NCI-H510A (cell line): Measurements from ENCODE around the gene OR2K2.
"Not testable (repeated sequence)": the region's sequence is repeated elsewhere in the genome, so short reads cannot be mapped to it uniquely, and the experiment has no call there.

Experiments
- DNase-seq: peaks from one replicate; lab custom pipeline; 2025; lab: John Stamatoyannopoulos, UW

Gene OR2K2

DNA sequence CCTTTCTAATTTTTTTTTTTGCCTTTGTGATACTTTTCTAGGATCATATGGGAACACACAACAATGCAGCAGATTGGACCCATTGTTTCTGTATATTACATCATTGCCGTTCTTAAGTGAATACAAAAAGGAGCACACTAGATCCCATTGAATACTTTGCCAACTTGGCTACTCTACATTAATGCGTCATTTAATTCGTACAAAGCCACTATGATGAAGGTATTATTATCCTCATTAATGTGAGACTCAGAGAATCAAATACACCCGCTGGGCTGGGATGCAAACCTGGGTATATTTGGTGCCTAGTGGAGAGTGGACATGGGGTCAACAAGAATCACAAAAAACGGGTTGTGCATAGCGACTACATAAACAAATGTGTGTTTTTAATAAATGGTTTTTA is 31.9 kb downstream of the OR2K2 start:
- DNase-seq, result no peak

DNA sequence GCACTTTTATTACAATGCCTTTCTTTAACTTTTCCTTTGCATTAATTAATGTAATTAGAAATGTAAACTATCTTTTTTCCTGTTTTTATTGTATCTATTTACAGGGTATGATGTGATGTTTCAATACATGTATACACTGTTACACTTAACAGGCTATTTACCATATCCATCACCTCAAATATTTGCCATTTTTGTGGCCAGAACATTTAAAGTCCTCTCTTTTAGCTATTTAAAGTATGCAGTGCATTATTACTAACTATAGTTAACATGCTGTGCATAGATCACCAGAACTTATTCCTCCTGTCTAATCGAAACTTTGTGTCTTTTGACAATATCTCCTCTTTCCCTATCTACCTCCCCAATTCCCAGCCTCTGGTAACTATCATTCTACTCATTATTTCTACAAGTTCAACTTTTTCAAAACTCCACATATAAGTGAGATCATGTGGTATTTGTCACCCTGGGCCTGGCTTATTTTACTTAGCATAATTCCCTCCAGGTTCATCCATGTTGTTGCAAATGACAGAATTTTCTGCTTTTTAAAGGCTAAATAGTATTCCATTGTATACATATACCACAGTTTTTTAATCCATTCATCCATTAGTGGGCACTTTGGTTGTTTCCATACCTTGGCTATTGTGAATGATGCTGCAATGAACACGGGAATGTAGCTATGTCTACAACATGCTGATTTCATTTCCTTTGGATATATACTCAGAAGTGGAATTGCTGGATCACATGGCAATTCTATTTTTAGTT is 32.8 kb downstream of the OR2K2 start:
- DNase-seq, result no peak

DNA sequence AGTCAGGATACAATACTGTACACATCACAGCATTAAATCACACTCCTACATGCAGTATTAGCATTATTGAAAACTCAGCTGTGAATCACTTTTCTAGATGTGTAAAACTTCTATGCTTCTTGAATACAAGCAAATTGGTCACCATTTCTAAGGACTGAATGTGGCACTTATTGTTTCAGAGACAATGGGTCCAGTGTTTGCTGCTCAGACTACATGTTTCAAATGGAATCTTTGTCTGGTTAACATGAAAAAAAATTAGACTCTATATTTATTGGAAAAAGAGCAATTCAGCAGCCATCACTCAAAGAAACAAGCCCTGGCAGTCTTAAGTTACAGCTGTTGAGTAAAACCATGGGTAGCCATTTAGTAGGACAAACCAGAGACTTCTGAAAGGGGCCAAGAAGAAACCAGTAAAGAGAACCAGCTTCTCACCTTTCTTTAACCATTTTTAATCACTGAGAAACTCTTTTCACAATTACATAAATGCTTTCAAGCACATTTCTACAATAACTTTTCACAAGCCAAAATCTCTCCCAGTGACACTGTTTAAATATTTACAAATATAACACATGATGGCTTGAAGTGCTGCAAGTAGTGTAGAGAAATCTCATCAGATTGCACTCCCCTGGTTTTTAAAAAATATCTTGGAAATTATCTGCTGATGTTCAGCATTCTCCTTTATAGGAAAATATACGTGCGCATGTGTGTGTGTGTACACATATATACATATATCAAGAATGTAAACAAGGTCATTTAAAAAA is 35.2 kb downstream of the OR2K2 start:
- DNase-seq, result no peak

DNA sequence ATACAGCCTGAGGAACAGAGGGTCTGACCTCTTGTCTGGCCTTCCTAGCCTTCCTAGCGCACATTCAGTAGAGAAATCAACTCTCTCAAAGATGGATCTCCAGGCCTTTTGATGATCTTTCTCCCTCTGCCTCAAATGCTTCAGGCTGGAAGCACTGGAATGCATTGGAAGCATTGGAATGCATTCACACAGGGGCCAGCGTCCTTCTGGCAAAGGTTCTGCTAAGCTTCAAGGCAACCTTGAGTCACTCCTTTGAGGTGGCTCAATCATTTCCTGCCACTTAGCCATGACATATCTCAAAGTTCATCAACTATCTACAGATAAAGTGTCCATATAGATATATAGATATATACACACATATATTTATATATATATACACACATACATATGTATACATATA is 42.9 kb downstream of the OR2K2 start:
- no peak for DNase-seq

DNA sequence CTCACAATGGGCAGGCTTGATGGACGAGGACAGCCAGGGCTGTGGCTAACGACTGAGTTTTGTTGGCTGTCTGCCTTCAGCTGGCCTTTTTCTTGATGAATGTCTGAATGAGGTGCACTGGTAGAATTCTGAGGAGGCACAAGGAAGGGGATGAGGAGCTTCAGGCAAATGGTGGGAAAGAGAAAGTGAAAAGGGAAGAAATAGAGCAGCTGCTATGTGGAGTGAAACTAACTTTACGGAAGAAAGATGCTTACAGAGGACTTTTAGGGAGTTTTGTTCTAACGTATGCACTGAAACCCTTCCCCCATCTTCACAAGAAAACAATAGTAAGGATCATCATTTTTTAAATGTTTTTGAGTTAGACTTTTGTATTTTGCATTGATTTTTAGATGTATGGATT is 45.3 kb downstream of the OR2K2 start:
- no peak for DNase-seq

DNA sequence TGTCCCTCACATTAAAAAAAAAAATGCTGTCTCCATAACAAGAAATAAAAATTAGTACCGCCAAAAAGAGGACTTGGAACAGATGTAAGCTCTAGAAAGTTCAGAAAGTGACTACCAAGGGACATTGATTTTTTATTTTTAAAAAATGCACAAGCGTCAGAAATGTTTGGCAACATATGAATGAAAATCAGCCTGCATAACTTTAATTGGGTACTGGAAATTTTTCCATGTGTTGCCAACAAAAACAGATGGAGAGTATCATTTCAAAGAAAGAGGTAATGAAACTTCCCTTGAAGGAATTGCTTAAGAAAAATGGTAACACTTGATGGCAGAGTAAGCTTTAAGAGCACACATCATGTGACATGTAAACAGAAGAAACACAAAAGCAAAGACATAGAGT is 47.2 kb downstream of the OR2K2 start:
- no peak for DNase-seq

DNA sequence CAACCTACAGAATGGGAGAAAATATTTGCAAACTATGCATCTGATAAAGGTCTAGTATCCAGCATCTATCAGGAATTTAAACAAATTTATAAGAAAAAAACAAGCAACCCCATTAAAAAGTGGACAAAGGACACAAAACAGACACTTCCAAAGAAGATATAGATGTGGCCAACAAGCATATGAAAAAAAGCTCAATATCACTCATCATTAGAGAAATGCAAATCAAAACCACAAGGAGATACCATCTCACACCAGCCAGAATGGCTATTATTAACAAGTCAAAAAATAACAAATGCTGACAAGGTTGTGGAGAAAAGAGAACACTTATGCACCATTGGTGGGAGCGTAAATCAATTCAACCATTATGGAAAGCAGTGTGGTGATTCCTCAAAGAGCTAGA is 49.2 kb downstream of the OR2K2 start:
- DNase-seq, result not testable (repeated sequence)
